Activated CD8-positive, alpha-beta memory T cell treated with anti-CD3 and anti-CD28 coated beads for 48 hours (primary cell): ENCODE measurements around the gene MISP.
"Not testable (repeated sequence)": the region's sequence is repeated elsewhere in the genome, so short reads cannot be mapped to it uniquely, and the experiment has no call there.

Experiments
- DNase-seq, 3 experiments: peaks; one replicate each; pipeline ENCODE4 v3.0.0-alpha.2; 2020; ENCODE audit warnings: low read depth in 2 of 3, low spot score in 2 of 3

Gene MISP, protein sequence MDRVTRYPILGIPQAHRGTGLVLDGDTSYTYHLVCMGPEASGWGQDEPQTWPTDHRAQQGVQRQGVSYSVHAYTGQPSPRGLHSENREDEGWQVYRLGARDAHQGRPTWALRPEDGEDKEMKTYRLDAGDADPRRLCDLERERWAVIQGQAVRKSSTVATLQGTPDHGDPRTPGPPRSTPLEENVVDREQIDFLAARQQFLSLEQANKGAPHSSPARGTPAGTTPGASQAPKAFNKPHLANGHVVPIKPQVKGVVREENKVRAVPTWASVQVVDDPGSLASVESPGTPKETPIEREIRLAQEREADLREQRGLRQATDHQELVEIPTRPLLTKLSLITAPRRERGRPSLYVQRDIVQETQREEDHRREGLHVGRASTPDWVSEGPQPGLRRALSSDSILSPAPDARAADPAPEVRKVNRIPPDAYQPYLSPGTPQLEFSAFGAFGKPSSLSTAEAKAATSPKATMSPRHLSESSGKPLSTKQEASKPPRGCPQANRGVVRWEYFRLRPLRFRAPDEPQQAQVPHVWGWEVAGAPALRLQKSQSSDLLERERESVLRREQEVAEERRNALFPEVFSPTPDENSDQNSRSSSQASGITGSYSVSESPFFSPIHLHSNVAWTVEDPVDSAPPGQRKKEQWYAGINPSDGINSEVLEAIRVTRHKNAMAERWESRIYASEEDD

GRCh38 chr19:750640-751423, at the start of gene MISP:
Gene MISP, plus strand, starts transcription at chr19:751112. Its CDS starts 5,835 bp downstream, at chr19:756947.
- DNase-seq = no peak

DNA sequence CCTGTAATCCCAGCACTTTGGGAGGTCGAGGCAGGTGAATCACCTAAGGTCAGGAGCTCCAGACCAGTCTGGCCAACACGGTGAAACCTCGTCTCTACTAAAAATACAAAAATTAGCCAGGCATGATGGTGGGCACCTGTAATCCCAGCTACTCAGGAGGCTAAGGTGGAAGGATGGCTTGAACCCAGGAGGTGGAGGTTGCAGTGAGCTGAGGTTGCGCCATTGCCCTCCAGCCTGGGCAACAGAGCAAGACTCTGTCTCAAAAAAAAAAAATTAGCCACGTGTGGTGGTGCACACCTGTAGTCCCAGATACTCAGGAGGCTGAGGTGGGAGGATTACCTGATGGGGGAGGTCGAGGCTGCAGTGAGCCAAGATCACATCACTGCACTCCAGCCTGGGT, 48.1 kb upstream of the MISP start:
- DNase-seq = not testable (repeated sequence)

GRCh38 chr19:703329-703650, 47.6 kb upstream of the MISP start:
- no peak for DNase-seq

GRCh38 chr19:703651-704446, 47.1 kb upstream of the MISP start:
- peak in 2 of 3 experiments; percentile 25 to 68 for DNase-seq

GRCh38 chr19:704447-704741, 46.5 kb upstream of the MISP start:
- DNase-seq = no peak

- no peak for DNase-seq
These were observed 42.5 kb upstream of the MISP start, which contains the start of gene PALM for GRCh38 chr19:708154-709143. Gene PALM, plus strand, starts transcription at chr19:708935. Its CDS starts 212 bp downstream, at chr19:709147.

DNA sequence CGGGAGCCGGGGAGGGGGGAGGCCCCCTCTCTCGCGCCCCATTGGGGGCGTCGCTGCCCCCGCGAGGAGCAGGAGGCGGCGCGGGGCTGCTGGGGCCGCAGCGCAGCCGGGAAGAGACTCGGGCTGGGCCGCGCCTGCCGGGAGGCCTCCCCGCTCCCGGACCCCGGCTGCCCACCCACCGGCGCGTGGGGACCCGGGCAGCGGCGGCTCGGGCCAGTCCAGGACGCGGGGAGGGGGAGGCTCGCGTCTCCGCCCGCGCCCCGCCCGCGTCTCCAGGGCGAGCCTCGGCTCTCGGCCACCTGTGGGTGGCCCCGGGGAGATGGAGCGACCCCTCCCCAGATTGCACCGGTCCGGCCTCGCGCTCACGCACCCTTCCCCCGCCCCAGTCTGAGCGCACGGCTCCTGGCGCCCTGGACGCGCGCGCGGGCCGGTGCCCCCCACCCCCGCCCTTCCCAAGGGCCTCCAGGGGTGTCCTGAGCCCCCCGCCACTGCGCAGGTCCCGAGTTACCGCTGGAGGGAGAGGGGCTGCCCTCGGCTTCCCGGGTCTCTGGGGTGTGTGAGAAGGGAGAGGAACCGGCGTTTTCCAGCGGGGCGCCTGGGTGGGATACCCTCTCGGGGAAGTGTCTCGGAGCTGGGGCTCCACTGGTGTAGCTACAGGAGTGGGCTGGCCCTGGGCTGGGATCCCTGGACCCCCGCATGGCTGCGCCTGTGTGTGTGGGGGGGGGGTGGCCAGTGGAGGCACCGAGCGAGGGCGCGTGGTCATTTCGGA, 41.5 kb upstream of the MISP start:
- DNase-seq = no peak

DNA sequence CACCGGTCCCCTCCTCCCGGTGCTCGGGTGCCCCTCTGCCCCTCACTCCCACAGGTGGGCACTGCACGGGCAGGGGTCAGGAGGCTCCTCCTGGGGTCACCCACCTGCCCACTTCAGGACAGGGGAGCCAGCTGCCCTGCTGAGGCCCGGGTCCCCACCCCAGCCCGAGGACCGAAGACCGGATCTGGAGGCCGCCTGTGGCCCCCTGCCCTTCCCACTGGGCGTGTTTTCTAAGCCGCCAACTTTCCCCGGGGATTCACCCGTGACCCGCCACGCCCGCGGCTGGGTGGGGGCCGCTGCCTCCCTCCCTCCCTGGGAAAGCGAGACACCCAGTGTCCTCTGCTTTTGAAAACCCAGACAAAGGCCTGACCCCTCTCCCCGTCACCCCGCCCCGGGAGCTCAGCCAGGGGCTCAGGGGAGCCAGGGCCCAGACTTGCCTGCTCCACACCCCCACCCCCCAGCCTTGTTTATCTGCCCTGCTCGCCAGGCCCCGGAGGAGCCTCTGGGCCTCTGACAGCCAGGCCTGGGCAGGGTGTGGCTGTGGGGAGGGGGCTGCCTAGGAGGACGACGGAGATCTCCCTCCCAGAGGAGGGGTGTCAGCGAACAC, 40.8 kb upstream of the MISP start:
- DNase-seq = no peak

GRCh38 chr19:710767-711166, 40.1 kb upstream of the MISP start:
- DNase-seq = no peak

GRCh38 chr19:711254-711653, 39.7 kb upstream of the MISP start:
- no peak for DNase-seq

GRCh38 chr19:715347-715746, 35.6 kb upstream of the MISP start:
- DNase-seq = no peak

DNA sequence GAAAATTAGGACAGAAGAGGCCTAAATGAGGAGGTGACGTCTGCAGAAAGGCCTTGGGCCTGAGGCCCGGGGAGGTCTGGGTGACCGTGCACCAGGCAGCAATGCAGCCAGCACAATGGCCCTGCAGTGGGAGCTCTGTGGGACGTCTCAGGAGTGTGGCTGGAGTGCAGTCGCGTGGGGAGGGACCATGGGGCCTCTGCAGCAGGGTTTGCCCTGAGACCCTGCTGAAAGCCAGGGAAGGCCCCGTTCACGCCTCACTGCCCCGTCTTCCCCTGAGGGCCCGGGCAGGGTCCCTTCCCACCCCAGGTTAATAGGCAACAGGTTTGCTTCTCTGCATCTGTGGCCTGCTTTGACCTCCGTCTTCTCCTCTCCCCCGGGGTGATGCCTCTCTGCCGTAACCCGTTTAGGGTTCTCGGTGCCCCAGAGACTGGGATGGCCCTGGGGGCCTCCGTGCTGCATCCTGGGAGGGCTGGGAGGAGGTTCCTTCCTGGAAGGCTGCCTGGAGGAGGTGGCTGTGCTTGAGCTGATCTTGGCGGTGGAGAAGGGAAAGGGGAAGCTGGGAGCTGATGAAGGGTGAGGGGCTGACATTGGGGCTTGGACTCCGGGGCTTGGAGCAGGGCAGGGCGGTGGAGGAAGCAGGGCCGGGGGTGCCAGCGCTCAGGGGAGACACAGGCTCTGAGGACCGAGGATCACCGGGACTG, 32.5 kb upstream of the MISP start:
- DNase-seq = no peak

- no peak for DNase-seq
These were observed 31.9 kb upstream of the MISP start for GRCh38 chr19:718991-719512.

GRCh38 chr19:719636-720344, 31.1 kb upstream of the MISP start:
- no peak for DNase-seq

- DNase-seq = no peak
These were observed 30.4 kb upstream of the MISP start for GRCh38 chr19:720345-721160.

- no peak for DNase-seq
These were observed 28.3 kb upstream of the MISP start for GRCh38 chr19:722553-723101.
